Thyroid gland (tissue), 4 donors: ENCODE measurements around the gene CHD6.

Experiments used
- POLR2A ChIP-seq, 2 donors: fragments of 450-650 bp; IDR thresholded peaks; one replicate each; pipeline ENCODE4 v1.6.1; 2017; ENCODE audit warnings: antibody characterized with exemption in 2 of 2, mild to moderate bottlenecking in 2 of 2, moderate library complexity in 1 of 2
- TF ChIP-seq, protein P1 (sequence below), 6 experiments: fragments of 200-600 bp in 3 of 6; fragments of 450-650 bp in 3 of 6; sonication (generic) in 3 of 6; IDR thresholded peaks; one replicate each; pipeline ENCODE4 v1.5.1; 2016 to 2019; ENCODE audit warnings: antibody characterized with exemption in 6 of 6, mild to moderate bottlenecking in 2 of 6, inconsistent platforms in 1 of 6, moderate library complexity in 1 of 6

DNA sequence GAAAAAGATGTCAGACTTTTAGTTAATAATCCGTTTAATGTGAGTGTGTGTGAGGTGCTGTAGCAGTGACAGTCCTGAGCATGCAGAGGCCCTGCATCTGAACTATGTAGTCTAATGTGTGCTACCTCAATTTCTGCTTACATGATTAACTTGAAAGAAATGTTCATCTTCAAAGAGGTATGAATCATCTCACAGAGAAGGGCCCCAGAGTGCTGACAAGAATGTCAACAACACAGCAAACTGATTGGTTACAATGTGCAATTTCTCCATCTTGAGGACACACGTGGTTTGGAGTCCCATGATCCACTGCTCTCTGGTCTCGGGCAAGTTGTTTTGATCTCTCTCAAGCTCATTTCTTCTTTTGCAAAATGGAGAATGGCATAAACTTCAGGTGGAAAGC is 189.9 kb downstream of the CHD6 start:
- TF ChIP-seq, protein P1, sequence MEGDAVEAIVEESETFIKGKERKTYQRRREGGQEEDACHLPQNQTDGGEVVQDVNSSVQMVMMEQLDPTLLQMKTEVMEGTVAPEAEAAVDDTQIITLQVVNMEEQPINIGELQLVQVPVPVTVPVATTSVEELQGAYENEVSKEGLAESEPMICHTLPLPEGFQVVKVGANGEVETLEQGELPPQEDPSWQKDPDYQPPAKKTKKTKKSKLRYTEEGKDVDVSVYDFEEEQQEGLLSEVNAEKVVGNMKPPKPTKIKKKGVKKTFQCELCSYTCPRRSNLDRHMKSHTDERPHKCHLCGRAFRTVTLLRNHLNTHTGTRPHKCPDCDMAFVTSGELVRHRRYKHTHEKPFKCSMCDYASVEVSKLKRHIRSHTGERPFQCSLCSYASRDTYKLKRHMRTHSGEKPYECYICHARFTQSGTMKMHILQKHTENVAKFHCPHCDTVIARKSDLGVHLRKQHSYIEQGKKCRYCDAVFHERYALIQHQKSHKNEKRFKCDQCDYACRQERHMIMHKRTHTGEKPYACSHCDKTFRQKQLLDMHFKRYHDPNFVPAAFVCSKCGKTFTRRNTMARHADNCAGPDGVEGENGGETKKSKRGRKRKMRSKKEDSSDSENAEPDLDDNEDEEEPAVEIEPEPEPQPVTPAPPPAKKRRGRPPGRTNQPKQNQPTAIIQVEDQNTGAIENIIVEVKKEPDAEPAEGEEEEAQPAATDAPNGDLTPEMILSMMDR (IDR thresholded peaks at IDR 0.05), result no peak
- no peak for TF ChIP-seq POLR2A (IDR thresholded peaks at IDR 0.05)
